HG03064 (cell line): ENCODE data around the gene GMPR2.
A peak's percentile ranks its signal among the peaks of the same experiment; 100 is the strongest.

ENCODE experiments used
- ATAC-seq: cut with Tn5 transposase; IDR thresholded peaks from one replicate; pipeline ENCODE4 v1.9.1; 2021; ENCODE audit warnings: low read depth; ENCODE audit not compliant: unreplicated experiment

Gene GMPR2

GRCh38 chr14:24263848-24264247 is 31.1 kb downstream of the GMPR2 start:
- no peak for ATAC-seq

GRCh38 chr14:24264298-24264697 is 31.6 kb downstream of the GMPR2 start:
- no peak for ATAC-seq

- no peak for ATAC-seq
Observed at GRCh38 chr14:24266344-24267244, 33.9 kb downstream of the GMPR2 start.

GRCh38 chr14:24267516-24267915 is 34.8 kb downstream of the GMPR2 start:
- no peak for ATAC-seq

GRCh38 chr14:24268225-24268624 is 35.5 kb downstream of the GMPR2 start:
- ATAC-seq = no peak

- ATAC-seq = no peak
Observed at GRCh38 chr14:24269368-24269767, 36.6 kb downstream of the GMPR2 start.

- ATAC-seq = no peak
Observed at GRCh38 chr14:24269910-24270536, 37.3 kb downstream of the GMPR2 start.

- ATAC-seq = no peak
Observed at GRCh38 chr14:24270537-24271133, 37.9 kb downstream of the GMPR2 start.

- peak; percentile 84 for ATAC-seq
Observed at GRCh38 chr14:24271134-24271833, 38.6 kb downstream of the GMPR2 start, which contains the start of gene RABGGTA. TSS of gene RABGGTA (minus strand) at chr14:24271597. CDS start at chr14:24271115, 482 bp downstream.

- no peak for ATAC-seq
Observed at GRCh38 chr14:24271834-24272263, 39.1 kb downstream of the GMPR2 start.

GRCh38 chr14:24272467-24272866 is 39.7 kb downstream of the GMPR2 start:
- no peak for ATAC-seq

GRCh38 chr14:24273422-24273998 is 40.8 kb downstream of the GMPR2 start:
- no peak for ATAC-seq

- ATAC-seq = peak; percentile 38
Observed at GRCh38 chr14:24274101-24274543, 41.4 kb downstream of the GMPR2 start.

GRCh38 chr14:24277071-24277470 is 44.3 kb downstream of the GMPR2 start:
- no peak for ATAC-seq

GRCh38 chr14:24277606-24278321 is 45.0 kb downstream of the GMPR2 start:
- no peak for ATAC-seq

GRCh38 chr14:24278424-24278823 is 45.7 kb downstream of the GMPR2 start:
- ATAC-seq = no peak

GRCh38 chr14:24279301-24280186 is 46.8 kb downstream of the GMPR2 start:
- peak; percentile 72 for ATAC-seq

GRCh38 chr14:24280797-24281460 is 48.2 kb downstream of the GMPR2 start:
- ATAC-seq = no peak
